ENCODE data around the gene LMO2.

DNA sequence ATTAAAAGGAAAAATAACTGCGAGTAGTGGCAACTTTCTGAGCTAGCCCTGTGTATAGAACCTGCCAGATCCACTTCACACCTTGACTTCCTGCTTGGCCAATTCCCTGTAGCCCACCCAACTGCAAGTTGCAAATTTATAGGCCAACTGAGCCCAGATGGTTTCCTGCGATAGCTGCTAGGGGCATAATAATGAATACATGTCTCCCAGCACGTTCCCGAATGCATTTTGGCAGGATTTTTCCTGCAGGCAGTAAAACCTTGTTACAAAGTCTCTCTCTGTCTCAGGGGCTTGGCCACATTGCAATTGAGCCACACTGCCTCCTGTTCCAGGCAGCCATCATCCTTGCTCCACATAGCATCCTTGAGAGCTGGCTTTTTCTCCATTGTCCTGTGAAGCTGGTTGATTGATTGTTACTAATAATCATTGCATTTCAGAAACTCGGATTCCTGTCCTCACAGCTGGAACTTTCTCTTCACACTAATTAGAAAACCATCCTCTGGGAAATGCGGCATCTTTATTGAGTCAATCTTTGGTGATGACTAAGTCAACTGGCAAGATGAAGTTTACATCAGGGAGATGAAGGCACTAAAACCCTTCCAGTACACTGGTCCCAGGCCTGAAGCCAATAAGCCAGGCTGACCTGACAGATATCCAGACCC is 18.6 kb upstream of the LMO2 start:
- TF ChIP-seq POU2F2 (IDR thresholded peaks at IDR 0.05; ENCODE audit: low read depth, low read length) (no peak), POLR2A (IDR thresholded peaks at IDR 0.05; ENCODE audit: low read depth, low read length) (no peak), POLR2AphosphoS5 (IDR thresholded peaks at IDR 0.05; ENCODE audit: low read depth, low read length) (no peak)
